Muscle layer of duodenum (tissue), 2 donors: ENCODE data around the gene PLA2G6.
A peak's percentile ranks its signal among the peaks of the same experiment; 100 is the strongest.
"Not testable (repeated sequence)": the region's sequence is repeated elsewhere in the genome, so short reads cannot be mapped to it uniquely, and the experiment has no call there.

Source experiments
- H3K27ac ChIP-seq: one replicate; pipeline ENCODE4 v1.7.0; 2013; ENCODE audit warnings: mild to moderate bottlenecking, low read length
- H3K27me3 ChIP-seq: one replicate; pipeline ENCODE4 v1.7.0; 2013; ENCODE audit warnings: low read depth, mild to moderate bottlenecking, control low read depth, low read length
- H3K36me3 ChIP-seq, 2 donors: one replicate each; pipeline ENCODE4 v1.7.0; 2013; ENCODE audit warnings: low read length in 2 of 2, control low read depth in 1 of 2, mild to moderate bottlenecking in 1 of 2; ENCODE audit not compliant: insufficient read depth in 2 of 2, control insufficient read depth in 1 of 2
- H3K4me1 ChIP-seq, 2 donors: one replicate each; pipeline ENCODE4 v1.7.0; 2013; ENCODE audit warnings: low read length in 2 of 2, mild to moderate bottlenecking in 2 of 2, control low read depth in 1 of 2, moderate library complexity in 1 of 2; ENCODE audit not compliant: insufficient read depth in 2 of 2, control insufficient read depth in 1 of 2
- H3K4me3 ChIP-seq, 2 donors: one replicate each; pipeline ENCODE4 v1.7.0; 2013; ENCODE audit warnings: low read length in 2 of 2, low read depth in 1 of 2, mild to moderate bottlenecking in 1 of 2
- H3K9me3 ChIP-seq, 2 donors: one replicate each; pipeline ENCODE4 v1.7.0; 2013; ENCODE audit warnings: low read length in 2 of 2, control low read depth in 1 of 2, mild to moderate bottlenecking in 1 of 2; ENCODE audit not compliant: control insufficient read depth in 1 of 2
- donor health status: healthy.

Gene PLA2G6

GRCh38 chr22:38187413-38188212 lies 6.0 kb upstream of the PLA2G6 start:
- Histone ChIP-seq H3K9me3 (no peaks in the 10 kb centered on the region), H3K27me3 (no peaks in the 10 kb centered on the region), H3K4me1 (no peaks in the 10 kb centered on the region), H3K36me3 (no peaks in the 10 kb centered on the region), H3K4me3 (no peak overlapping the region), H3K27ac (no peak overlapping the region)

- Histone ChIP-seq H3K27ac (no peak overlapping the region), H3K4me1 (no peaks in the 10 kb centered on the region), H3K27me3 (no peaks in the 10 kb centered on the region)
Measured at GRCh38 chr22:38186429-38186828, 4.8 kb upstream of the PLA2G6 start.

GRCh38 chr22:38184788-38185187 lies 3.2 kb upstream of the PLA2G6 start:
- no peaks in the 10 kb centered on the region for H3K27me3 ChIP-seq
- H3K27ac ChIP-seq, result no peak overlapping the region
- no peaks in the 10 kb centered on the region for H3K9me3 ChIP-seq
- H3K36me3 ChIP-seq, result peaks cover 0 to 17% of the 10 kb centered on the region in 2 donors
- no peak overlapping the region for H3K4me3 ChIP-seq
- peaks cover 6 to 14% of the 10 kb centered on the region in 2 donors for H3K4me1 ChIP-seq

More at GRCh38 chr22:38186429-38186828, 4.8 kb upstream of the PLA2G6 start:
- H3K36me3 ChIP-seq, result peaks cover 0 to under 1% of the 10 kb centered on the region in 2 donors
- no peaks in the 10 kb centered on the region for H3K9me3 ChIP-seq
- H3K4me3 ChIP-seq, result no peak overlapping the region

- Histone ChIP-seq H3K36me3 (peaks cover 0 to 18% of the 10 kb centered on the region in 2 donors), H3K4me3 (peak overlapping the region; percentile 65 to 83), H3K9me3 (no peaks in the 10 kb centered on the region), H3K27ac (peak overlapping the region; percentile 97), H3K4me1 (peaks cover 12 to 24% of the 10 kb centered on the region in 2 donors), H3K27me3 (no peaks in the 10 kb centered on the region)
Measured at GRCh38 chr22:38180841-38181452, 683 bp downstream of the PLA2G6 start.

GRCh38 chr22:38178605-38178937 lies 3.1 kb downstream of the PLA2G6 start:
- peaks cover 12 to 31% of the 10 kb centered on the region in 2 donors for H3K4me1 ChIP-seq
- H3K4me3 ChIP-seq, H3K27me3 ChIP-seq, H3K9me3 ChIP-seq, H3K27ac ChIP-seq: not testable (repeated sequence)
- peaks cover 0 to 18% of the 10 kb centered on the region in 2 donors for H3K36me3 ChIP-seq

GRCh38 chr22:38177926-38178604 lies 3.6 kb downstream of the PLA2G6 start:
- peaks cover 12 to 31% of the 10 kb centered on the region in 2 donors for H3K4me1 ChIP-seq
- no peaks in the 10 kb centered on the region for H3K27me3 ChIP-seq
- H3K36me3 ChIP-seq, result peaks cover 0 to 18% of the 10 kb centered on the region in 2 donors
- H3K27ac ChIP-seq, result peak overlapping the region; percentile 67
- H3K9me3 ChIP-seq, result no peaks in the 10 kb centered on the region
- H3K4me3 ChIP-seq, result no peak overlapping the region

- not testable (repeated sequence) for H3K27me3 ChIP-seq, H3K4me3 ChIP-seq, H3K9me3 ChIP-seq
- Histone ChIP-seq H3K36me3 (peaks cover 0 to 18% of the 10 kb centered on the region in 2 donors), H3K4me1 (peaks cover 12 to 31% of the 10 kb centered on the region in 2 donors), H3K27ac (peak overlapping the region; percentile 67)
Measured at GRCh38 chr22:38177571-38177925, 4.1 kb downstream of the PLA2G6 start.

- Histone ChIP-seq H3K9me3 (no peaks in the 10 kb centered on the region), H3K4me1 (peaks cover 12 to 31% of the 10 kb centered on the region in 2 donors), H3K27ac (no peak overlapping the region), H3K36me3 (peaks cover 0 to 18% of the 10 kb centered on the region in 2 donors), H3K27me3 (no peaks in the 10 kb centered on the region), H3K4me3 (no peak overlapping the region)
Measured at GRCh38 chr22:38177044-38177443, 4.6 kb downstream of the PLA2G6 start.

- Histone ChIP-seq H3K9me3 (no peaks in the 10 kb centered on the region), H3K27me3 (no peaks in the 10 kb centered on the region), H3K4me1 (peaks cover 12 to 31% of the 10 kb centered on the region in 2 donors), H3K4me3 (no peak overlapping the region), H3K27ac (peak overlapping the region; percentile 67), H3K36me3 (peaks cover 0 to 15% of the 10 kb centered on the region in 2 donors)
Measured at GRCh38 chr22:38176170-38176741, 5.4 kb downstream of the PLA2G6 start.

GRCh38 chr22:38175206-38176118 lies 6.2 kb downstream of the PLA2G6 start:
- Histone ChIP-seq H3K9me3 (no peaks in the 10 kb centered on the region), H3K4me1 (peaks cover 11 to 23% of the 10 kb centered on the region in 2 donors), H3K27me3 (no peaks in the 10 kb centered on the region), H3K27ac (peak overlapping the region; percentile 67), H3K36me3 (peaks cover 0 to 7% of the 10 kb centered on the region in 2 donors), H3K4me3 (no peak overlapping the region)
